Mesenchymal stem cell (in vitro differentiated cells and primary cell): Measurements from ENCODE around the gene DGAT2.
"Not testable (repeated sequence)": the region's sequence is repeated elsewhere in the genome, so short reads cannot be mapped to it uniquely, and the experiment has no call there.

Experiments used
- DNase-seq: peaks from one replicate; pipeline ENCODE4 v3.0.0-alpha.2; 2013
- H2AFZ ChIP-seq: one replicate; pipeline ENCODE4 v1.6.1; 2013; ENCODE audit warnings: low read depth, mild to moderate bottlenecking, control low read depth, inconsistent platforms, low read length, moderate library complexity
- H2AK5ac ChIP-seq: 2 replicates; pipeline ENCODE4 v1.6.1; 2013; ENCODE audit warnings: low read length, moderate library complexity, mild to moderate bottlenecking, inconsistent platforms; ENCODE audit not compliant: severe bottlenecking
- H2BK120ac ChIP-seq: one replicate; pipeline ENCODE4 v1.6.1; 2013; ENCODE audit warnings: low read depth, mild to moderate bottlenecking, inconsistent platforms, low read length, moderate library complexity
- H2BK12ac ChIP-seq, 2 experiments: one replicate each; pipeline ENCODE4 v1.6.1; 2013; ENCODE audit warnings: inconsistent platforms in 2 of 2, low read length in 2 of 2, mild to moderate bottlenecking in 2 of 2, moderate library complexity in 2 of 2, control low read depth in 1 of 2
- H2BK15ac ChIP-seq: one replicate; pipeline ENCODE4 v1.6.1; 2013; ENCODE audit warnings: mild to moderate bottlenecking, low read depth, inconsistent platforms; ENCODE audit not compliant: poor library complexity, severe bottlenecking
- H2BK5ac ChIP-seq: 2 replicates; pipeline ENCODE4 v1.6.1; 2013; ENCODE audit warnings: low read depth, mild to moderate bottlenecking, low read length, control low read depth, inconsistent platforms; ENCODE audit not compliant: poor library complexity, severe bottlenecking
- H3K14ac ChIP-seq, 2 experiments: one replicate each; pipeline ENCODE4 v1.6.1; 2013; ENCODE audit warnings: inconsistent platforms in 2 of 2, low read length in 2 of 2, control low read depth in 1 of 2, mild to moderate bottlenecking in 1 of 2, moderate library complexity in 1 of 2
- H3K18ac ChIP-seq, 2 experiments: one replicate each; pipeline ENCODE4 v1.6.1; 2013; ENCODE audit warnings: inconsistent platforms in 2 of 2, low read length in 2 of 2, control low read depth in 1 of 2, low read depth in 1 of 2, mild to moderate bottlenecking in 1 of 2
- H3K23ac ChIP-seq, 2 experiments: one replicate each; pipeline ENCODE4 v1.6.1; 2013; ENCODE audit warnings: inconsistent platforms in 2 of 2, low read length in 2 of 2, mild to moderate bottlenecking in 2 of 2, moderate library complexity in 2 of 2, control low read depth in 1 of 2
- H3K27ac ChIP-seq: 2 replicates; pipeline ENCODE4 v1.5.1; 2013; ENCODE audit warnings: mild to moderate bottlenecking, moderate library complexity, low read length, control low read depth, inconsistent platforms; ENCODE audit not compliant: poor library complexity, severe bottlenecking
- H3K27me3 ChIP-seq, 2 experiments: 2 replicates each; pipeline versions ENCODE4 v1.6.1 to v1.7.0; 2013; ENCODE audit warnings: low read length in 2 of 2, mild to moderate bottlenecking in 2 of 2, moderate library complexity in 2 of 2, control low read depth in 1 of 2, inconsistent platforms in 1 of 2; ENCODE audit not compliant: control insufficient read depth in 1 of 2, insufficient read depth in 1 of 2
- H3K36me3 ChIP-seq, 2 experiments: 2 replicates each; pipeline versions ENCODE4 v1.6.1 to v1.7.0; 2013; ENCODE audit warnings: low read length in 2 of 2, control low read depth in 1 of 2, inconsistent platforms in 1 of 2, low read depth in 1 of 2, mild to moderate bottlenecking in 1 of 2; ENCODE audit not compliant: insufficient read depth in 2 of 2, control insufficient read depth in 1 of 2
- H3K4ac ChIP-seq, 2 experiments: one replicate each; pipeline ENCODE4 v1.6.1; 2013; ENCODE audit warnings: inconsistent platforms in 2 of 2, low read length in 2 of 2, mild to moderate bottlenecking in 2 of 2, moderate library complexity in 2 of 2, control low read depth in 1 of 2, low read depth in 1 of 2
- H3K4me1 ChIP-seq: 2 replicates; pipeline ENCODE4 v1.6.1; 2013; ENCODE audit warnings: low read depth, low read length, control low read depth; ENCODE audit not compliant: control insufficient read depth, insufficient read depth
- H3K4me2 ChIP-seq: 2 replicates; pipeline ENCODE4 v1.6.1; 2013; ENCODE audit warnings: low read length, mild to moderate bottlenecking, inconsistent platforms; ENCODE audit not compliant: poor library complexity, severe bottlenecking
- H3K4me3 ChIP-seq, 2 experiments: 2 replicates each; pipeline versions ENCODE4 v1.5.1 to v1.7.0; 2013; ENCODE audit warnings: low read length in 2 of 2, mild to moderate bottlenecking in 2 of 2, control low read depth in 1 of 2, low read depth in 1 of 2; ENCODE audit not compliant: insufficient read depth in 1 of 2
- H3K79me1 ChIP-seq: replicated peaks from 2 replicates; pipeline ENCODE4 v1.6.1; 2013; ENCODE audit warnings: mild to moderate bottlenecking, control low read depth, low read length, inconsistent platforms; ENCODE audit not compliant: poor library complexity, severe bottlenecking
- H3K9ac ChIP-seq: 2 replicates; pipeline ENCODE4 v1.7.0; 2013; ENCODE audit warnings: mild to moderate bottlenecking, low read length, moderate library complexity
- H3K9me3 ChIP-seq: 2 replicates; pipeline ENCODE4 v1.7.0; 2013; ENCODE audit warnings: mild to moderate bottlenecking, low read length; ENCODE audit not compliant: control insufficient read depth
- H4K8ac ChIP-seq: one replicate; pipeline ENCODE4 v1.6.1; 2013; ENCODE audit warnings: inconsistent platforms, mild to moderate bottlenecking, low read length, moderate library complexity
- H4K91ac ChIP-seq: one replicate; pipeline ENCODE4 v1.6.1; 2013; ENCODE audit warnings: mild to moderate bottlenecking, low read length, inconsistent platforms
- WGBS: methylation state at CpG from one replicate; pipeline ENCODE4 v1.1.7; 2013; ENCODE audit warnings: mixed read lengths; 5-methylcytosine and 5-hydroxymethylcytosine counted together

DGAT2 gene

GRCh38 chr11:75735181-75735845 is 33.3 kb upstream of the DGAT2 start:
- H3K27me3 ChIP-seq, result peaks cover 0 to 45% of the 10 kb centered on the region in 2 experiments
- 86% methylated on average over 4 of the region's 4 CpGs for WGBS

GRCh38 chr11:75737314-75737713 is 31.3 kb upstream of the DGAT2 start:
- Histone ChIP-seq H3K18ac (no peak overlapping the region), H2BK15ac (no peak overlapping the region), H3K4me1 (no peaks in the 10 kb centered on the region), H2AFZ (no peak overlapping the region), H2BK5ac (no peak overlapping the region), H3K36me3 (no peaks in the 10 kb centered on the region), H3K4me3 (no peak overlapping the region), H3K4ac (no peak overlapping the region), H3K23ac (no peak overlapping the region), H3K27me3 (peaks cover 0 to 48% of the 10 kb centered on the region in 2 experiments), H3K79me1 (no peaks in the 10 kb centered on the region), H3K14ac (no peak overlapping the region), H3K4me2 (no peak overlapping the region), H3K9me3 (no peaks in the 10 kb centered on the region), H4K8ac (no peak overlapping the region), H3K9ac (no peak overlapping the region), H2BK12ac (no peak overlapping the region), H3K27ac (no peak overlapping the region), H2AK5ac (no peak overlapping the region), H2BK120ac (no peak overlapping the region), H4K91ac (no peak overlapping the region)
- DNase-seq, result no peak
- WGBS, result 83% methylated on average over 6 of the region's 6 CpGs

More at GRCh38 chr11:75735181-75735845, 33.3 kb upstream of the DGAT2 start:
- Histone ChIP-seq H2AK5ac (no peak overlapping the region), H2BK120ac (no peak overlapping the region), H4K8ac (no peak overlapping the region), H3K9me3 (no peaks in the 10 kb centered on the region), H3K14ac (no peak overlapping the region), H3K4me1 (no peaks in the 10 kb centered on the region), H3K36me3 (no peaks in the 10 kb centered on the region), H4K91ac (no peak overlapping the region), H2AFZ (no peak overlapping the region), H2BK5ac (no peak overlapping the region), H3K23ac (no peak overlapping the region), H2BK15ac (no peak overlapping the region), H3K4me3 (no peak overlapping the region), H3K4ac (no peak overlapping the region), H3K27ac (no peak overlapping the region), H3K18ac (no peak overlapping the region), H3K4me2 (no peak overlapping the region), H3K79me1 (no peaks in the 10 kb centered on the region), H2BK12ac (no peak overlapping the region), H3K9ac (no peak overlapping the region)
- no peak for DNase-seq

DNA sequence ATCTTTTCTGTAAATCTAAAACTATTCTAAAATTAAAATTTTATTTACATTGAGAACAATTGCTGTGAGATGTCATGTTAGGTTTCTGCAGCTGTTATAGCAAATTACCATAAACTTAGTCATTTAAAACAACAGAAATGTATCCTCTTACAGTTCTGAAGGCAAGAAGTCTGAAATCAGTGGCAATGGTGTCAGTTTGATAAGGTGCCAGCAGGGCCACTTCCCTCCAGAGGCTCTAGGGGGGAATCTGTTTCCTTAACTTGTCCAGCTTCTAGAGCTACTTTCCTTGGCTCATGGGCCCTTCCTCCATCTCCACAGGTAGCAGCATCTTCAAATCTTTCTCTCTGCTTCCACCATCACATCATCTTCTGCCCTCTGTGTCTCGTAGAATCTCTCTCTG is 27.9 kb upstream of the DGAT2 start:
- H3K4me3 ChIP-seq, result no peak overlapping the region
- no peak overlapping the region for H2BK15ac ChIP-seq
- H3K27me3 ChIP-seq, result peaks cover 12 to 53% of the 10 kb centered on the region in 2 experiments
- H3K9me3 ChIP-seq, result no peaks in the 10 kb centered on the region
- H3K9ac ChIP-seq, result no peak overlapping the region
- no peak overlapping the region for H2BK12ac ChIP-seq
- no peaks in the 10 kb centered on the region for H3K4me1 ChIP-seq
- no peak overlapping the region for H2BK5ac ChIP-seq
- H4K8ac ChIP-seq, result no peak overlapping the region
- WGBS, result 57% methylated on average over 1 of the region's 1 CpG
- no peak overlapping the region for H3K18ac ChIP-seq
- no peak overlapping the region for H3K4me2 ChIP-seq
- H3K36me3 ChIP-seq, result no peaks in the 10 kb centered on the region
- H3K79me1 ChIP-seq, result no peaks in the 10 kb centered on the region
- no peak overlapping the region for H2BK120ac ChIP-seq
- no peak overlapping the region for H2AK5ac ChIP-seq
- H4K91ac ChIP-seq, result no peak overlapping the region
- H3K23ac ChIP-seq, result no peak overlapping the region
- H3K14ac ChIP-seq, result no peak overlapping the region
- no peak overlapping the region for H2AFZ ChIP-seq
- no peak overlapping the region for H3K27ac ChIP-seq
- no peak for DNase-seq
- H3K4ac ChIP-seq, result no peak overlapping the region

- H3K23ac ChIP-seq, H3K4me1 ChIP-seq, H3K27ac ChIP-seq, H4K8ac ChIP-seq, H3K4me2 ChIP-seq, H3K14ac ChIP-seq, H3K79me1 ChIP-seq, H4K91ac ChIP-seq, H2BK120ac ChIP-seq, DNase-seq, H3K9ac ChIP-seq, H2AK5ac ChIP-seq, H2BK12ac ChIP-seq, H3K4ac ChIP-seq, H3K18ac ChIP-seq, H3K9me3 ChIP-seq, H2BK15ac ChIP-seq, H2AFZ ChIP-seq, H3K36me3 ChIP-seq, H2BK5ac ChIP-seq, H3K4me3 ChIP-seq: not testable (repeated sequence)
- WGBS, result 85% methylated on average over 2 of the region's 4 CpGs
- H3K27me3 ChIP-seq, result peaks cover 12 to 52% of the 10 kb centered on the region in 2 experiments
These were observed 25.4 kb upstream of the DGAT2 start for GRCh38 chr11:75743159-75743558.
